Neural cell (in vitro differentiated cells): ENCODE results near the gene TRPM2. TPM values are rescaled to one million over a fixed set of nuclear protein-coding genes. Genes with fewer than 3 reads are reported as not detected.

Experiments
- H2AFZ ChIP-seq: fragments of 200-600, 300-800 bp; sonication (generic), shearing (Covaris generic); 2 replicates; pipeline ENCODE4 v1.6.0; 2014; ENCODE audit warnings: low read depth, mild to moderate bottlenecking, antibody characterized with exemption, low read length, moderate library complexity
- H3F3A ChIP-seq: fragments of 200-600 bp; shearing (Covaris generic); 2 replicates; pipeline ENCODE4 v1.6.1; 2016; ENCODE audit warnings: mild to moderate bottlenecking, moderate library complexity, mixed read lengths, antibody characterized with exemption, low read length; ENCODE audit not compliant: insufficient read depth, poor library complexity, severe bottlenecking
- H3K27ac ChIP-seq: fragments of 200-600, 300-800 bp; sonication (generic), shearing (Covaris generic); 2 replicates; pipeline ENCODE4 v1.5.1; 2014; ENCODE audit warnings: mild to moderate bottlenecking, low read length, moderate library complexity
- H3K27me3 ChIP-seq: fragments of 300-800, 200-600 bp; sonication (generic), shearing (Covaris generic); 2 replicates; pipeline ENCODE4 v1.6.0; 2014; ENCODE audit warnings: mild to moderate bottlenecking, low read depth, low read length, moderate library complexity; ENCODE audit not compliant: insufficient read depth
- H3K36me3 ChIP-seq: fragments of 300-800, 200-600 bp; sonication (generic), shearing (Covaris generic); 2 replicates; pipeline ENCODE4 v1.5.1; 2014; ENCODE audit warnings: mild to moderate bottlenecking, antibody characterized with exemption, low read length, moderate library complexity; ENCODE audit not compliant: insufficient read depth
- H3K4me2 ChIP-seq: fragments of 300-800, 200-600 bp; sonication (generic), shearing (Covaris generic); 2 replicates; pipeline ENCODE4 v1.6.0; 2014; ENCODE audit warnings: mild to moderate bottlenecking, low read length
- H3K4me3 ChIP-seq: fragments of 300-800, 200-600 bp; sonication (generic), shearing (Covaris generic); 2 replicates; pipeline ENCODE4 v1.5.1; 2014; ENCODE audit warnings: mild to moderate bottlenecking, low read length, moderate library complexity
- H3K79me2 ChIP-seq: fragments of 200-600 bp; shearing (Covaris generic); replicated peaks from 2 replicates; pipeline ENCODE4 v1.6.0; 2014; ENCODE audit warnings: mild to moderate bottlenecking, low read length, moderate library complexity; ENCODE audit not compliant: insufficient read depth
- H3K9ac ChIP-seq: fragments of 300-800, 200-600 bp; sonication (generic), shearing (Covaris generic); 2 replicates; pipeline ENCODE4 v1.6.1; 2016; ENCODE audit warnings: mild to moderate bottlenecking, low read length, mixed read lengths
- H3K9me2 ChIP-seq: fragments of 200-600 bp; shearing (Covaris generic); 2 replicates; pipeline ENCODE4 v1.6.1; 2016; ENCODE audit warnings: mild to moderate bottlenecking, low read length, mixed read lengths; ENCODE audit not compliant: insufficient read depth
- H3K9me3 ChIP-seq: fragments of 200-600, 300-800 bp; sonication (generic), shearing (Covaris generic); 2 replicates; pipeline ENCODE4 v1.6.1; 2016; ENCODE audit warnings: mild to moderate bottlenecking, mixed run types, low read length, moderate library complexity, mixed read lengths
- H4K20me1 ChIP-seq: fragments of 200-600 bp; shearing (Covaris generic); 2 replicates; pipeline ENCODE4 v1.6.1; 2016; ENCODE audit warnings: mild to moderate bottlenecking, mixed run types; ENCODE audit not compliant: insufficient read depth
- CTCF ChIP-seq: fragments of 450-650 bp; IDR thresholded peaks from 2 replicates; pipeline ENCODE4 v1.5.1; 2014; ENCODE audit warnings: antibody characterized with exemption, mild to moderate bottlenecking, moderate library complexity; ENCODE audit not compliant: poor library complexity, severe bottlenecking
- EP300 ChIP-seq: fragments of 450-650 bp; conservative IDR thresholded peaks from 2 replicates; pipeline ENCODE4 v1.6.1; 2014; ENCODE audit warnings: antibody characterized with exemption, mild to moderate bottlenecking, moderate library complexity; ENCODE audit not compliant: poor library complexity, severe bottlenecking
- EZH2 ChIP-seq: fragments of 200-600, 300-800 bp; shearing (Covaris generic), sonication (generic); IDR thresholded peaks from 2 replicates; pipeline ENCODE4 v1.6.1; 2014; ENCODE audit warnings: antibody characterized with exemption, low read length, borderline replicate concordance, mild to moderate bottlenecking; ENCODE audit not compliant: insufficient read depth, poor library complexity, severe bottlenecking
- MXI1 ChIP-seq: fragments of 450-650 bp; conservative IDR thresholded peaks from 2 replicates; pipeline ENCODE4 v1.6.1; 2014; ENCODE audit warnings: antibody characterized with exemption, mild to moderate bottlenecking; ENCODE audit not compliant: poor library complexity, severe bottlenecking
- POLR2AphosphoS5 ChIP-seq: IDR thresholded peaks from 2 replicates; pipeline ENCODE4 v1.6.1; 2012
- RAD21 ChIP-seq: fragments of 450-650 bp; conservative IDR thresholded peaks from 2 replicates; pipeline ENCODE4 v1.6.1; 2014; ENCODE audit warnings: antibody characterized with exemption, mild to moderate bottlenecking, moderate library complexity
- REST ChIP-seq: IDR thresholded peaks from 2 replicates; pipeline ENCODE4 v1.6.1; 2012; ENCODE audit warnings: borderline replicate concordance
- SMC3 ChIP-seq: fragments of 450-650 bp; conservative IDR thresholded peaks from 2 replicates; pipeline ENCODE4 v1.6.1; 2014; ENCODE audit warnings: antibody characterized with exemption, mild to moderate bottlenecking, moderate library complexity; ENCODE audit not compliant: poor library complexity
- TAF1 ChIP-seq: IDR thresholded peaks from 2 replicates; pipeline ENCODE4 v1.6.1; 2012; ENCODE audit warnings: low read depth
- polyA plus RNA-seq: library from polyadenylated mRNA; depleted of rRNA; stranded (reverse); fragments of >200 nt; gene quantifications from 2 replicates; pipeline ENCODE4 v1.2.3, GENCODE V29; 2014

Gene TRPM2
- polyA plus RNA-seq, 1 donor from 2014 or later: 0.14 TPM

GRCh38 chr21:44428281-44428960 lies 75.0 kb downstream of the TRPM2 start:
- Histone ChIP-seq H3K27me3 (no peaks in the 10 kb centered on the region), H3F3A (no peaks in the 10 kb centered on the region), H3K9me3 (no peaks in the 10 kb centered on the region), H3K9me2 (no peaks in the 10 kb centered on the region), H3K79me2 (no peaks in the 10 kb centered on the region), H3K27ac (no peak overlapping the region), H3K9ac (no peak overlapping the region), H4K20me1 (no peaks in the 10 kb centered on the region), H3K36me3 (no peaks in the 10 kb centered on the region), H2AFZ (no peak overlapping the region), H3K4me3 (no peak overlapping the region), H3K4me2 (no peak overlapping the region)
- TF ChIP-seq CTCF (no peak), TAF1 (no peak), MXI1 (no peak), RAD21 (no peak), POLR2AphosphoS5 (no peak), REST (no peak), EZH2 (no peak), SMC3 (no peak), EP300 (no peak)

GRCh38 chr21:44429894-44430293 lies 76.5 kb downstream of the TRPM2 start:
- no peaks in the 10 kb centered on the region for H3K27me3 ChIP-seq
- TF ChIP-seq RAD21: no peak
- no peak for TF ChIP-seq MXI1
- TF ChIP-seq REST: no peak
- TF ChIP-seq SMC3: no peak
- no peak for TF ChIP-seq TAF1
- no peak for TF ChIP-seq EZH2
- TF ChIP-seq POLR2AphosphoS5: no peak
- no peak for TF ChIP-seq EP300
- TF ChIP-seq CTCF: no peak
- no peaks in the 10 kb centered on the region for H3K79me2 ChIP-seq
- H3K4me2 ChIP-seq: no peak overlapping the region
- H2AFZ ChIP-seq: no peak overlapping the region
- no peak overlapping the region for H3K9ac ChIP-seq
- no peak overlapping the region for H3K4me3 ChIP-seq
- no peaks in the 10 kb centered on the region for H3K9me2 ChIP-seq
- no peaks in the 10 kb centered on the region for H3K9me3 ChIP-seq
- H3K36me3 ChIP-seq: no peaks in the 10 kb centered on the region
- no peaks in the 10 kb centered on the region for H4K20me1 ChIP-seq
- no peak overlapping the region for H3K27ac ChIP-seq
- H3F3A ChIP-seq: no peaks in the 10 kb centered on the region
